ENCODE measurements around the gene CHST10. TPM values are rescaled to one million over a fixed set of nuclear protein-coding genes. Genes with fewer than 3 reads are reported as not detected.
"Not testable (repeated sequence)": the region's sequence is repeated elsewhere in the genome, so short reads cannot be mapped to it uniquely, and the experiment has no call there.

The CHST10 gene, protein sequence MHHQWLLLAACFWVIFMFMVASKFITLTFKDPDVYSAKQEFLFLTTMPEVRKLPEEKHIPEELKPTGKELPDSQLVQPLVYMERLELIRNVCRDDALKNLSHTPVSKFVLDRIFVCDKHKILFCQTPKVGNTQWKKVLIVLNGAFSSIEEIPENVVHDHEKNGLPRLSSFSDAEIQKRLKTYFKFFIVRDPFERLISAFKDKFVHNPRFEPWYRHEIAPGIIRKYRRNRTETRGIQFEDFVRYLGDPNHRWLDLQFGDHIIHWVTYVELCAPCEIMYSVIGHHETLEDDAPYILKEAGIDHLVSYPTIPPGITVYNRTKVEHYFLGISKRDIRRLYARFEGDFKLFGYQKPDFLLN
- polyA plus RNA-seq (ENCODE audit: insufficient read length in 4 of 4), result 10 to 100 TPM; 20.8 to 26.6 (median 22.5) TPM

GRCh38 chr2:100416935-100417710, at the start of gene CHST10:
Gene CHST10, minus strand, starts transcription at chr2:100417668. Its CDS starts 10,993 bp downstream, at chr2:100406675.
- DNase-seq (ENCODE audit: low read depth in 4 of 4, low spot score in 3 of 4), result peak in 3 of 4 donors; percentile 56 to 62 (median 57)

DNA sequence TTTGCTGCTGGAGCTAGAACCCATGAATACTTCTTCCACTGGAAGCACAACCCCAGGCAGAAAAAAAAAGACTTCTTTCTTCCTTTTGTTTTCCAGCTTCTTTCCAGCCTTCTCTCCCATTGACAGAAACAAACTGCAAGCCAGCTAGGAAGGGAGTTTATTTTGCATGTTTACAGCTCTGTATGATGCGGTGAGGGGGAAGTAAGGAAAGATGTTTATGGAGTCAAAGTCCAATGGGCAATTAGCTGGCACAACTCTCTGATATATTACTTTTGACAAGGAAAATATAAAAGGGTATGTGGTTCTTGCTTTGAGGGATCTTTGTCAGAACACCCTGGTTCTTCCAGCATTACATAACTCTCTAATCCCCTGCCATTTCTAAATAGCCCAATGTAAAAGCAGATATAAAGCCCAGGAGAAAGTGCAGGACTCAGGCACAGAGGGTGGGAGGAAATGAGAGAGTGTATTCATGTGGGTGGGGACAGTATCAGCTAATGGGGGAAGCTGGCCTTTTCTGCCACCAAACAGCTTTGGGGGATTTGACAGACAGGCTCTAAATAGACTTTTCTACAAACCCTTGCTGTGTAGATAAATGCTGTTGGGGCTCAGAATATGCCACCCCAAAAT, 43.5 kb upstream of the CHST10 start:
- no peak for DNase-seq (ENCODE audit: low read depth in 4 of 4, low spot score in 3 of 4)

DNA sequence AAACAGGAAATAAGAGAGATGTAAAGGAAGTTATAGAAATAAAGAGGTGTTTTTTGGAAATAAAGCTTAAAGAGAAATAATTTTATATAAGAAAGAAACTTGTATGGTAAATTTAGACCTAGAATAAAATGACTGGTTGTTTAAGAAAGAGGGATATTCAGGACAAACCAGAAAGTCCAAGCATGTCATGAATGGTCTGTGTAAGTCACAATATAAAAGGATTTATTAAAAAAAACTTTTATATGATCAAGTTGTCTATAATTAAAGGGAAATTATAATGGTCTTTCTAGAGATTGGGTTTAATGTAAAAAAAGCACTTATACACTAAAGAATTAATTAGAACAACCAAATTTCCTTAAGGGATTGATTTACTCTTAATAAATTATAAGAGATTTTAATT, 38.9 kb upstream of the CHST10 start:
- not testable (repeated sequence) for DNase-seq (ENCODE audit: low read depth in 4 of 4, low spot score in 3 of 4)

DNA sequence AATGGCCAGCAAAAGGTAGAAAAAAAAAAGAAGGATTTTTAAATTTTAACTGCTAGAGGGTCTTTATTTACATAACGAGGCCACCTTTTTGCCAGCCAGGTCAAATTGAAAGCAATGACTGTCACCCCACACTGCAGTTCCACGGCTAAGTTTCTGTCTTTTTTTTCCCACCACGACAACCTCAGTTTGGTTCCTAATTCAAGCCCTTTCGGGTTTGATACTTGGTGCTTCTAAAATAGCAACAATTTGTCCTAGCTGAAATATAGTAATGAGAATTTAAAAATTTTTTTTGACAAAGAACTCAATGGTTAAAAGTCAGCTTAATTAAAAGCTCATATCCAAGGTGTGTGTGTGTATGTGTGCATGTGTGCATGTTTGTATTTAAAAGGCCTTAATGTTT, 36.4 kb upstream of the CHST10 start:
- no peak for DNase-seq (ENCODE audit: low read depth in 4 of 4, low spot score in 3 of 4)

DNA sequence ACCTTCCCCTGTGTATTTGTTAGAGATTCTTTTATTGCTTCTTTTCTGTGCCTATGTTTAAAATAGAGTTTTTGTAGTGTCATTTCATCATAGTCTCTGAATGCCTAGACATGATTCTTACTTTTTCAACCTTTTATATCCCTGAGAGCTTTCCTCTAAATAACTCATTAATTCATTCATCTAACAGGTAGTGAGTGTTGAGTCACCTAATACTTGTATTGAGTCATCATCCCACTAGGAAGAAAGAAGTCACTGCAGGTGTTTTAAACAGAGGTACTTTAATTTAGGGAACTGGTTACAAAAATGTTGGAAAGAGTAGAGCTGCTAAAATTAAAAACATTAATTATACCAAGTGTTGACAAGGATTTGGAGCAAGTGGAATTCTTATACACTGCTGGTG, 34.3 kb upstream of the CHST10 start:
- DNase-seq (ENCODE audit: low read depth in 4 of 4, low spot score in 3 of 4), result no peak

DNA sequence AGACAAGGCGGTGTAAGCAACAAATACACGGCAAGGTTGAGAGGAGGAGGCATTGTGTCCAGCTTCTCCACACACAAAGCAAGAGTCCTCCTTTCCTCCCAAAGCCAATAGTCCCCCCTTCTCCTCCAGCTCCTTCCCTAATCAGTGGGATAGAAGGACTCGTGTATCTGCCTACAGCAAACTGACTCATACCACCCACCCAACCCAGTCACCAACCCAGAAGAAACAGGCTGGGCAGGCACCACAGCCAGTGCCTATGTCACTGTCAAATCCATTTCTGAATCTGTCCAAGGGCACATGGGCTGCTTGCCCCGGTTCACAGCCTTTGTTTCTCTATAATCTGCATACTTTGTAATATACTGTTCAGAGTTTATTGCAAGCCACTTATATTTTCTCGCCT, 33.6 kb upstream of the CHST10 start:
- no peak for DNase-seq (ENCODE audit: low read depth in 4 of 4, low spot score in 3 of 4)

DNA sequence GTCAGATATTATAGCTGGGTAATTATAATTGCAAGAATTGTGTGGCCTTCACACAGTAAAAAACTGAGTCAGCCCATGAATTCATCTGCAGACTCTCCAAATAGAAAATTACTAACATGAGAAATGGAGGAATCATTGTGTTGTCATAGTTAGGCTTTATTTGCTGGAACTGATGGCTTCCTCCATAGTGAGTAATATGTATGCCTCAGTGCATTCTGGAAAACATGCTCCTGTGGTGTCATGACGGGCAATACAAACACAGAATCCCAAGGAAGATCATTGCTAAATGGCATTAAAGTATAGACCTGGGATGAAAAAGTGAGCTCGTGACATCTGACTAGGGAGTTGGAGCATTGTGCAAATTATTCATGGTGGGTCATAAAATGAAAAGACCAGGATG, 29.2 kb upstream of the CHST10 start:
- DNase-seq (ENCODE audit: low read depth in 4 of 4, low spot score in 3 of 4), result no peak

DNA sequence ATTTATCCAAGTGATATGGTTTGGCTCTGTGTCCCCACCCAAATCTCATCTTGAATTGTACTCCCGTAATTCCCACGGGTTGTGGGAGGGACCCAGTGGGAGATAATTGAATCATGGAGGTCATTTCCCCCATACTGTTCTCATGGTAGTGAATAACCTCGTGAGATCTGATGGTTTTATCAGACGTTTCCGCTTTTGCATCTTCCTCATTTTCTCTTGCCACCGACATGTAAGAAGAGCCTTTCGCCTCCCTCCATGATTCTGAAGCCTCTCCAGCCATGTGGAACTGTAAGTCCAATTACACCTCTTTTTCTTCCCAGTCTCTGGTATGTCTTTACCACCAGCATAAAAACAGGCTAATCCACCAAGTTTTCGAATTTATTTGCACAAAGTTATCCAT, 20.3 kb upstream of the CHST10 start:
- no peak for DNase-seq (ENCODE audit: low read depth in 4 of 4, low spot score in 3 of 4)

DNA sequence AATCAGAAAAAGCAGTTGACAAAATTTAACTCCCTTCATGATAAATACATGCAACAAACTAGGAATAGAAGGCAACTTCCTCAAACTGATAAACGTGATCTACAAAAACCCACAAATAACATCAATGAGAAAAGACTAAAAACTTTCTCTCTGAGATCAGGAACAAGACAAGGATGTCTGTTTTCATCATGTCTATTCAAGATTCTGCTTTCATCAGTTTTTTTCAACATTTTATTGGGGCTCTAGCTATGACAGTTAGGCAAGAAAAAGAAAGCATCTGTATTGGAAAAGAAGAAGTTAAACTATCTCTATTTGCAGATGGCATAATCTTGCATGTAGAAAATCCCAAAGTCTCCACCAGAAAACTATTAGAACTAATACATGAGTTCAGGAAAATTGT, 12.3 kb upstream of the CHST10 start:
- DNase-seq (ENCODE audit: low read depth in 4 of 4, low spot score in 3 of 4), result no peak

DNA sequence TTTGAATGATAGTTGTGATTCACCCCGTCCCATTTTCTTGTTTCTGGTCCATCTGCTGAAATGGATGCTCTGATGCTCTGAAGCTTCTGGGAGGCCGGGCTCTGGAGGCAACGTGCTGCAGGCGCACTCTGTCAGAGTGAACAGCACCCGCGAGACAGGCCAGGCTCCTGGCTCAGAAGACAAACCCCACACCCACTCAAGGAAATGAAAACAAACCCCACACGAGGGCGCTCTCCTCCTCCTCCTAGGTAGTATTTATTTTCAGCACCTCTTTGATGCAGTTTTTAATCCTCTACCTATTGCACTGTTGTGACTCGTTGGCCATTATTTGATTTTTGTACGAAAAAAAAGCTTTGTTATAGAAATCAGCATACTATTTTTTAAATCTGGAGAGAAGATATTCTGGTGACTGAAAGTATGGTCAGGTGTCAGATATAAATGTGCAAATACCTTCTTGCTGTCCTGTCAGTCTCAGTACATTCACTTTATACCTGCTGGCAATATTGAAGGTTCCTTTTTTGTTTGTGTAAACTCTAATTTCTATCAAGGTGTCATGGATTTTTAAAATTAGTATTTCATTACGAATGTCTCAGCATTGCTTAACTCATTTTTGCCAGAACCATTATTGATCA, 10.3 kb upstream of the CHST10 start:
- DNase-seq (ENCODE audit: low read depth in 4 of 4, low spot score in 3 of 4), result no peak

GRCh38 chr2:100427111-100427510, 9.6 kb upstream of the CHST10 start:
- no peak for DNase-seq (ENCODE audit: low read depth in 4 of 4, low spot score in 3 of 4)

- no peak for DNase-seq (ENCODE audit: low read depth in 4 of 4, low spot score in 3 of 4)
Observed at GRCh38 chr2:100426384-100426720, 8.9 kb upstream of the CHST10 start.

- no peak for DNase-seq (ENCODE audit: low read depth in 4 of 4, low spot score in 3 of 4)
Observed at GRCh38 chr2:100425573-100426383, 8.3 kb upstream of the CHST10 start.

- no peak for DNase-seq (ENCODE audit: low read depth in 4 of 4, low spot score in 3 of 4)
Observed at GRCh38 chr2:100425107-100425506, 7.6 kb upstream of the CHST10 start.

DNA sequence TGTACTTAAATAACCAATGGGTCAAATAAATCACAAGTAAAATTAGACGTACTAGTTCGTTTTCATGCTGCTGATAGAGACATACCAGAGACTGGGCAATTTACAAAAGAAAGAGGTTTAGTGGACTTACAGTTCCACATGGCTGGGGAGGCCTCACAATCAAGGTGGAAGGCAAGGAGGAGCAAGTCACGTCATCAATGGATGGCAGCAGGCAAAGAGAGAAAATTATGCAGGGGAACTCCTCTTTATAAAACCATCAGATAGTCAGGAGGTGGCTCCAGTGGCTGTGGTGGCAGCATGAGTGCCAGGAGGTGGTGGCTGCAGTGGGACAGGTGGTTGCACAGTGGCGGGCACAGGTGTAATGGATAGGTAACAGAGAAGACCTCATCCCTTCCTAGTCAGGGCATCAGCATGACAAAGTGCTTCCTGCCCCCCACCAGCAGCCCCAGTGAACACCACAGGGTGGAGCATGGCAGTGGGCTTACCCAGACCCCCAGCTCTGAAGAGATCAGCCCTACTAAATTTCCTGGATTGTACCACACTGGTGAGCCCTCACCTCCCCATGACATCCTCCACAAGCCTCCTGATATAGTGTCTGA, 6.9 kb upstream of the CHST10 start:
- DNase-seq (ENCODE audit: low read depth in 4 of 4, low spot score in 3 of 4), result no peak

GRCh38 chr2:100423631-100424030, 6.2 kb upstream of the CHST10 start:
- no peak for DNase-seq (ENCODE audit: low read depth in 4 of 4, low spot score in 3 of 4)

- DNase-seq (ENCODE audit: low read depth in 4 of 4, low spot score in 3 of 4), result no peak
Observed at GRCh38 chr2:100422320-100423055, 5.0 kb upstream of the CHST10 start.

DNA sequence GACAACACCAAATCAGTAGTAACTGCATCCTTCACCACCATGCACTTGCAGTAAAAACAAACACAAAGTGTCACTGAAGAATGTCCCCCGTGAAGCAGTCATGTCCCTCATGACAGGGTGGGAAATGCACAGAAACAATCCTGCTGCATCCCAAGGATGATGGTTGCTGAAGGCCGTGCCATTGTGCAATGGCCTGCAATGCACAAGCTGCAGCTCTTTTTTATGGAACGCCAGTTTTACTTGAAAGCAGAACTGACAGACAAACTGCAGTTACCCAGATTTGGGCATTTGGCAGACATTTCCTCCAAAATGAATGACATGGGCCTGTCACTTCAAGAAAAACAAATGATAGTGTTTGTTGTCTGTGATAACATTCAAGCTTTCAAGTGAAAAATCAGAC, 2.4 kb upstream of the CHST10 start:
- DNase-seq (ENCODE audit: low read depth in 4 of 4, low spot score in 3 of 4), result no peak

DNA sequence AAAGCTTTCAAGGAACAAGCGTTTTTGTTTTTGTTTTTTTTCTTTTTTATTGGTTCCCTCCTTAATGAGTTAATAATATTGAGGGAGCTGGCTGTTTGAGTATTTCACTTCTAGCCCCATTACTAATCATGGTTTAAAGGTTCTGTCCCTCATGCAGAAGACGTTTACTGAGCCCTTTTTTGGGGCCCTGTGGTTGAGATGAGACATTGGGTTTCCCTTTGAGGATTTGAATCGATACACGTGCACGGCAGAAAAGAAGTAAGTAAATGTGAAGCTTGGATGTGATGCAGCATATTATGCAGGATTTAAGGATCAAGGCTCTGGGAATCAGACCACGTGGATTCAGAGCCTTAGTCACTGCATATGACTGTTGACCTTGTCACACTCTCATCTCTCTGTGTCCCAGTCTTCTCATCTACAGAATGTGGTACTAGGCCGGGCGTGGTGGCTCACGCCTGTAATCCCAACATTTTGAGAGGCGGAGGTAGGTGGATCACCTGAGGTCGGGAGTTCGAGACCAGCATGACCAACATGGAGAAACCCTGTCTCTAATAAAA, 1.0 kb upstream of the CHST10 start:
- no peak for DNase-seq (ENCODE audit: low read depth in 4 of 4, low spot score in 3 of 4)

All from left renal pelvis (tissue), 4 donors.